HCT116 (cell line): ENCODE results near the gene DGKB.

Experiments used
- CBX3 ChIP-seq: IDR thresholded peaks from 2 replicates; pipeline ENCODE4 v1.6.1; 2012; ENCODE audit warnings: low read depth
- CTCF ChIP-seq, 3 experiments: fragments of 200-600 bp in 1 of 3; sonication (generic) in 1 of 3; IDR thresholded peaks in 2 of 3; conservative IDR thresholded peaks in 1 of 3; 2 replicates each; pipeline ENCODE4 v1.5.1; 2012 to 2017; ENCODE audit warnings: low read depth in 2 of 3, low read length in 2 of 3, antibody characterized with exemption in 1 of 3, borderline replicate concordance in 1 of 3, control low read depth in 1 of 3, mild to moderate bottlenecking in 1 of 3, mixed read lengths in 1 of 3, mixed run types in 1 of 3, moderate library complexity in 1 of 3; ENCODE audit not compliant: insufficient read depth in 1 of 3
- ELF1 ChIP-seq: IDR thresholded peaks from 2 replicates; pipeline ENCODE4 v1.6.1; 2012; ENCODE audit warnings: low read depth, borderline replicate concordance
- EZH2 ChIP-seq: fragments of 200-600 bp; sonication (generic); IDR thresholded peaks from 2 replicates; pipeline ENCODE4 v1.6.1; 2017; ENCODE audit warnings: antibody characterized with exemption, mixed run types
- EZH2phosphoT487 ChIP-seq: fragments of 200-600 bp; IDR thresholded peaks from 2 replicates; pipeline ENCODE4 v1.6.1; 2018; ENCODE audit warnings: antibody characterized with exemption, borderline replicate concordance
- FOSL1 ChIP-seq: IDR thresholded peaks from 2 replicates; pipeline ENCODE4 v1.6.1; 2012; ENCODE audit warnings: low read depth
- POLR2A ChIP-seq: IDR thresholded peaks from 2 replicates; pipeline ENCODE4 v1.7.0; 2011; ENCODE audit warnings: borderline replicate concordance; ENCODE audit not compliant: insufficient read depth, insufficient read length; ENCODE audit errors: extremely low read depth
- RAD21 ChIP-seq: IDR thresholded peaks from 2 replicates; pipeline ENCODE4 v1.6.1; 2012; ENCODE audit warnings: low read depth, mild to moderate bottlenecking
- SRF ChIP-seq: IDR thresholded peaks from 2 replicates; pipeline ENCODE4 v1.6.1; 2012; ENCODE audit warnings: low read depth
- ZBTB33 ChIP-seq: IDR thresholded peaks from 2 replicates; pipeline ENCODE4 v1.6.1; 2011; ENCODE audit warnings: mild to moderate bottlenecking, low read length, moderate library complexity; ENCODE audit not compliant: insufficient replicate concordance; ENCODE audit errors: extremely low read depth
- TF ChIP-seq, protein P1 (sequence below): IDR thresholded peaks from 2 replicates; pipeline ENCODE4 v1.6.1; 2012

DNA sequence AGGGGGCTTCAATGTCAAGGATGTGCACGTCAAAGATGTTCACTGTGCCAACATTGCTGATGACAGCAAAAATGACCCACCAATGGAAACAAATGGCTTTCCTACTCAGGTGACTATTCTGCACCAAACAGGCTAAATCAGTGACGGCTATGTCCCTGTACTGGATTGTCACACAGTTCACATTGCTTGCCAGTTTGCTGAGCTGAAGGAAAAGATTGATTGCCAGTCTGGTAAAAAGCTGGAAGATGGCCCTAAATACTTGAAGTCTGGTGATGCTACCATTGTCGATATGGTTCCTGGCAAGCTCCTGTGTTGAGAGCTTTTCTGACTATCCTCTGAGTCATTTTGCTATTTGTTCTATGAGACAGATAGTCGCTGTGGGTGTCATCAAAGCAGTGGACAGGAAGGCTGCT lies 710.9 kb downstream of the DGKB start:
- TF ChIP-seq EZH2phosphoT487: no peak
- no peak for TF ChIP-seq SRF
- TF ChIP-seq CTCF (IDR thresholded peaks at IDR 0.05 in 2 of 3, conservative IDR thresholded peaks at IDR 0.05 in 1 of 3; ENCODE audit: borderline replicate concordance in 1 of 3, insufficient read depth in 1 of 3, low read depth in 2 of 3, low read length in 2 of 3): no peak
- TF ChIP-seq POLR2A: no peak
- no peak for TF ChIP-seq ZBTB33
- peak; percentile 33; the same call in 1 of the 2 replicates for TF ChIP-seq CBX3
- TF ChIP-seq RAD21: no peak
- peak; percentile 65 for TF ChIP-seq FOSL1
- TF ChIP-seq, protein P1, sequence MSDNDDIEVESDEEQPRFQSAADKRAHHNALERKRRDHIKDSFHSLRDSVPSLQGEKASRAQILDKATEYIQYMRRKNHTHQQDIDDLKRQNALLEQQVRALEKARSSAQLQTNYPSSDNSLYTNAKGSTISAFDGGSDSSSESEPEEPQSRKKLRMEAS: no peak
- TF ChIP-seq EZH2: no peak
- TF ChIP-seq ELF1: no peak
